ENCODE data around the gene COQ8B. TPM values are rescaled to one million over a fixed set of nuclear protein-coding genes. Genes with fewer than 3 reads are reported as not detected.

Gene COQ8B
- total and polyA plus RNA-seq, 2 donors from 2014 or later: 45.8 to 55.3 TPM

DNA sequence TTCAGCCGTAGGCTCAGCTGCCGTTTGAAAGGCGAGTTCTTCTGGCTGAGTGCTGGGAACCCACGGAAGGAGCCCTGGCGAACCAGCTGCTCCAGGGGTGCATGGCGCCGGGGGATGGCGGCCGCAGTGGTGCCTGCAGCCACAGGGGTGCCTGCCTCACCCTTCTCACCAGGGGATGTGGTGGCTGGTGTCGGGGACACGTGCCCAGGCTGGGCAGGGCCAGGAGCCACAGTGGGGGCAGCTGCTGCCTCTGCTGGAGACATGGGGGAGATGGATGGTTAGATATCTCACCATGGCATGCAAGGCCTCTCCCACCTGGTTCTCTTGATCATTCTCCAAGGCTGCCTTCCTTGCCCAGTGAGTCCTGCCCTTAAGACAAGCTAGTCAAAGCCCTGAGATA, 43.3 kb downstream of the COQ8B start:
- H3K27ac ChIP-seq (ENCODE audit: low read depth in 2 of 2, low read length in 2 of 2): no peak overlapping the region
- H3K4me1 ChIP-seq (ENCODE audit: control insufficient read depth in 2 of 3, insufficient read depth in 2 of 3, low read depth in 1 of 3, low read length in 3 of 3): no peaks in the 10 kb centered on the region
- H3K9me3 ChIP-seq (ENCODE audit: control insufficient read depth in 2 of 3, insufficient read depth in 1 of 3, low read length in 3 of 3): peaks cover 0 to 3% (median 0%) of the 10 kb centered on the region in 3 donors
- FAIRE-seq (no peak), DNase-seq (peak in 1 of 5 donors; percentile 65)
- TF ChIP-seq, protein P1, sequence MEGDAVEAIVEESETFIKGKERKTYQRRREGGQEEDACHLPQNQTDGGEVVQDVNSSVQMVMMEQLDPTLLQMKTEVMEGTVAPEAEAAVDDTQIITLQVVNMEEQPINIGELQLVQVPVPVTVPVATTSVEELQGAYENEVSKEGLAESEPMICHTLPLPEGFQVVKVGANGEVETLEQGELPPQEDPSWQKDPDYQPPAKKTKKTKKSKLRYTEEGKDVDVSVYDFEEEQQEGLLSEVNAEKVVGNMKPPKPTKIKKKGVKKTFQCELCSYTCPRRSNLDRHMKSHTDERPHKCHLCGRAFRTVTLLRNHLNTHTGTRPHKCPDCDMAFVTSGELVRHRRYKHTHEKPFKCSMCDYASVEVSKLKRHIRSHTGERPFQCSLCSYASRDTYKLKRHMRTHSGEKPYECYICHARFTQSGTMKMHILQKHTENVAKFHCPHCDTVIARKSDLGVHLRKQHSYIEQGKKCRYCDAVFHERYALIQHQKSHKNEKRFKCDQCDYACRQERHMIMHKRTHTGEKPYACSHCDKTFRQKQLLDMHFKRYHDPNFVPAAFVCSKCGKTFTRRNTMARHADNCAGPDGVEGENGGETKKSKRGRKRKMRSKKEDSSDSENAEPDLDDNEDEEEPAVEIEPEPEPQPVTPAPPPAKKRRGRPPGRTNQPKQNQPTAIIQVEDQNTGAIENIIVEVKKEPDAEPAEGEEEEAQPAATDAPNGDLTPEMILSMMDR (IDR thresholded peaks at IDR 0.05; ENCODE audit: borderline replicate concordance, extremely low read depth, insufficient read depth): no peak
- peaks cover 15 to 37% (median 20%) of the 10 kb centered on the region in 3 donors for H3K36me3 ChIP-seq (ENCODE audit: control insufficient read depth in 2 of 3, insufficient read depth in 3 of 3, low read length in 3 of 3)
- H3K9ac ChIP-seq (ENCODE audit: low read length in 3 of 3): no peak overlapping the region
- no peak overlapping the region for H3K4me3 ChIP-seq (ENCODE audit: low read length in 3 of 3)
- intact Hi-C loops (cut with DNase I): no loop called here
- no peaks in the 10 kb centered on the region for H3K27me3 ChIP-seq (ENCODE audit: control insufficient read depth, insufficient read depth, low read length)

DNA sequence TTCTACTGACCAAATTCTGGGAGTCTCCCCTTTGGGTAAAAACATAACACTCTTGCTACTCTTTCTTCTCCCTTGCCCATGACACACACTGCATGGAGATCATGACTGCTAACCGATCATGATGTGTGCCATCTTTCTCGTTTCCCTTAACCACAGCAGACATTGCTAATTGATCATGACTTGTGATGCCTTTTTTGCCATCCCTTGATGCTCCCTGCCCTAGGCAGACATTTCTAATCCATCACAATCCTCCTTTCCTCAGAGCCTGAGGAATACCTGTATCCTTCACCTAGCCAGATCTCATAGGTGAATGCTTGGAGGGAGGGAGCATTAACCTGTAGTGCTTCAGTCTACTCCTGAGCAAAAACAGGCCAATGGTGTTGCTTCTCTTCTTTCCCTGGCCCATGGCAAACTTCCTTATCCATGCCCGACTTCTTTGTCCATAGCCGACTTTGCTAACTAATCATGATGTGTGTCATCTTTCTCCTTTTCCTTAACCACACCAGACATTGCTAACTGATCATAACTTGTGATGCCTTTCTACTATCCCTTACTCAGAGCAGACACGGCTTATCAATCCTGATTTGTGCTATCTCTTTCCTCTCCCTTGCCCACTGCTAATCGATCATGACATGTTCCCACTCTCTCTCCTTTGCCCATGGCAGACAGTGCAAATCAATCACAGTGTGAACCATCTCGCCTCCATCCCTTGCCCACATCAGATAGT, 44.0 kb downstream of the COQ8B start:
- FAIRE-seq (no peak), DNase-seq (no peak)
- peaks cover 0 to 3% (median 0%) of the 10 kb centered on the region in 3 donors for H3K9me3 ChIP-seq (ENCODE audit: control insufficient read depth in 2 of 3, insufficient read depth in 1 of 3, low read length in 3 of 3)
- H3K36me3 ChIP-seq (ENCODE audit: control insufficient read depth in 2 of 3, insufficient read depth in 3 of 3, low read length in 3 of 3): peaks cover 15 to 32% (median 19%) of the 10 kb centered on the region in 3 donors
- no peak overlapping the region for H3K9ac ChIP-seq (ENCODE audit: low read length in 3 of 3)
- no peaks in the 10 kb centered on the region for H3K27me3 ChIP-seq (ENCODE audit: control insufficient read depth, insufficient read depth, low read length)
- no peak overlapping the region for H3K4me3 ChIP-seq (ENCODE audit: low read length in 3 of 3)
- H3K27ac ChIP-seq (ENCODE audit: low read depth in 2 of 2, low read length in 2 of 2): no peak overlapping the region
- intact Hi-C loops (cut with DNase I): no loop called here
- no peaks in the 10 kb centered on the region for H3K4me1 ChIP-seq (ENCODE audit: control insufficient read depth in 2 of 3, insufficient read depth in 2 of 3, low read depth in 1 of 3, low read length in 3 of 3)
- TF ChIP-seq, protein P1 (IDR thresholded peaks at IDR 0.05; ENCODE audit: borderline replicate concordance, extremely low read depth, insufficient read depth): no peak

DNA sequence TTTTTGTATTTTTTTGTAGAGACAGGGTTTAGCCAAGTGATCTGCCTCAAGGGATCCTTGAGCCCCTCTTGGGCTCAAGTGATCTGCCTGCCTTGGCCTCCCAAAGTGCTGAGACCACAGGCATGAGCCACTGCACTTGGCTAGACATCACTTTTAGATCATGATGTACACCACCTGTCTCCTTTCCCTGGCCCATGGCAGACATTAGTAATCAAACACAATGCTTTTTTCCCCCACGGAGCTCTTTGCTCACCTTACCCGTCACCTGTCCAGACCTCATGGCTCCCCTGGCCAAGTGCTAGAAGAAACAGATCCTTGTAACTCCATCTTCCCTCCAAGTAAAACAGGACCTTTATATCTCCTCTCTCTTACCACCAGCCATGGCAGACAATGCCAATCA, 44.6 kb downstream of the COQ8B start:
- DNase-seq (no peak), FAIRE-seq (no peak)
- H3K4me3 ChIP-seq (ENCODE audit: low read length in 3 of 3): no peak overlapping the region
- H3K36me3 ChIP-seq (ENCODE audit: control insufficient read depth in 2 of 3, insufficient read depth in 3 of 3, low read length in 3 of 3): peaks cover 15 to 26% (median 19%) of the 10 kb centered on the region in 3 donors
- TF ChIP-seq, protein P1 (IDR thresholded peaks at IDR 0.05; ENCODE audit: borderline replicate concordance, extremely low read depth, insufficient read depth): no peak
- intact Hi-C loops (cut with DNase I): no loop called here
- H3K9ac ChIP-seq (ENCODE audit: low read length in 3 of 3): no peak overlapping the region
- H3K9me3 ChIP-seq (ENCODE audit: control insufficient read depth in 2 of 3, insufficient read depth in 1 of 3, low read length in 3 of 3): peaks cover 0 to 3% (median 0%) of the 10 kb centered on the region in 3 donors
- H3K4me1 ChIP-seq (ENCODE audit: control insufficient read depth in 2 of 3, insufficient read depth in 2 of 3, low read depth in 1 of 3, low read length in 3 of 3): no peaks in the 10 kb centered on the region
- no peak overlapping the region for H3K27ac ChIP-seq (ENCODE audit: low read depth in 2 of 2, low read length in 2 of 2)
- H3K27me3 ChIP-seq (ENCODE audit: control insufficient read depth, insufficient read depth, low read length): no peaks in the 10 kb centered on the region
